MCF 10A (cell line): ENCODE measurements around the gene PAK5. TPM values are rescaled to one million over a fixed set of nuclear protein-coding genes. Genes with fewer than 3 reads are reported as not detected.

Source experiments
- BruUV-seq: library from RNA; stranded (reverse); fragments of 400-500 nt; replicated peaks from 2 replicates; lab custom pipeline; 2021; lab: Mats Ljungman, UMichigan
- CTCF ChIA-PET: fragments of 300-600 bp; sonication (Branson Sonifier 250); formaldehyde crosslinking; extraction: SDS; loops from one replicate; lab custom pipeline; 2021; ENCODE audit warnings: antibody characterized with exemption, inconsistent platforms; lab: Yijun Ruan, JAX
- POLR2A ChIA-PET: fragments of 300-600, 350-650 bp; sonication (Branson Sonifier 250); formaldehyde crosslinking; extraction: SDS; loops from one replicate; lab custom pipeline; 2020; ENCODE audit warnings: antibody characterized with exemption, inconsistent platforms; lab: Yijun Ruan, JAX
- DNase-seq: peaks from one replicate; pipeline ENCODE4 v3.0.0-alpha.2; 2018; ENCODE audit not compliant: unreplicated experiment
- H3K27ac Mint-ChIP-seq: one replicate; pipeline ENCODE4 v1.8.0; 2022; ENCODE audit warnings: mild to moderate bottlenecking, low read depth, mixed read lengths; ENCODE audit not compliant: unreplicated experiment
- H3K27me3 Mint-ChIP-seq: one replicate; pipeline ENCODE4 v1.8.0; 2022; ENCODE audit warnings: mixed read lengths; ENCODE audit not compliant: insufficient read depth, unreplicated experiment
- H3K36me3 Mint-ChIP-seq: one replicate; pipeline ENCODE4 v1.8.0; 2022; ENCODE audit warnings: mild to moderate bottlenecking, moderate library complexity, mixed read lengths; ENCODE audit not compliant: insufficient read depth, unreplicated experiment
- H3K4me1 Mint-ChIP-seq: one replicate; pipeline ENCODE4 v1.8.0; 2022; ENCODE audit warnings: mixed read lengths; ENCODE audit not compliant: insufficient read depth, unreplicated experiment
- H3K4me3 Mint-ChIP-seq: one replicate; pipeline ENCODE4 v1.8.0; 2022; ENCODE audit warnings: mild to moderate bottlenecking, moderate library complexity, mixed read lengths; ENCODE audit not compliant: unreplicated experiment
- H3K9me3 Mint-ChIP-seq: one replicate; pipeline ENCODE4 v1.8.0; 2022; ENCODE audit warnings: mixed read lengths; ENCODE audit not compliant: unreplicated experiment
- CTCF ChIP-seq: fragments of 200-600 bp; IDR thresholded peaks from one replicate; pipeline ENCODE4 v1.8.0; 2022; ENCODE audit warnings: antibody characterized with exemption, mild to moderate bottlenecking; ENCODE audit not compliant: unreplicated experiment
- intact Hi-C: fragments of 100-400 bp; cut with micrococcal nuclease; formaldehyde crosslinking; loops from 2 replicates; pipeline ENCODE4 v1.14.1; 2022
- total RNA-seq: library from RNA; stranded (reverse); gene quantifications from 2 replicates; pipeline ENCODE4 v1.2.3, GENCODE V29; 2022

The PAK5 gene
- total RNA-seq, 1 experiment from 2014 or later: not detected

DNA sequence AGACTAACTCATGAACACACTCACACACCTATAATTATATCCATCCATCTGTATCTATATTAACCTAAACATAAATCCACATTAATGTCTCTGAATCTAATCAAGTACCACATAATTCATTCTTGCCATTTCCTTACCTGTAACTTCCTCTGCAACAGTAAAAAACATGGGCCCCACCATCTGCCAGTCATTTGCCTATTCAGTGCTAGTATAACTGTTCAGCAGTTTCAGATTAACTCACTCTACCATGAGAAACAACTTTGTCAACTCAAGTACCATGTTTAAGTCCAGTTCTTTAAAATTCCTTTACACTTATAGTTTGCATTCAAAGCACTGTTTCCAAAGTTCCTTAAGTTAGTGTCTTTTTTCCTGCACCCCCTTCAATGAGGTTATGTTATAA, 255.7 kb downstream of the PAK5 start:
- no peaks in the 10 kb centered on the region for H3K27me3 Mint-ChIP-seq
- POLR2A ChIA-PET: interaction anchor here (0.8 kb wide), 1 partner anchor 41 kb away, joined by 3 read pairs; no protein-coding TSS in a partner anchor
- H3K9me3 Mint-ChIP-seq: no peaks in the 10 kb centered on the region
- no peak overlapping the region for H3K4me3 Mint-ChIP-seq
- TF ChIP-seq CTCF: no peak
- peaks cover 6% of the 10 kb centered on the region for H3K36me3 Mint-ChIP-seq
- CTCF ChIA-PET: interaction anchor here (0.7 to 4.6 kb wide), 5 partner anchors 10 to 824 kb away, joined by 3 to 21 read pairs (median 4); no protein-coding TSS in a partner anchor
- intact Hi-C loops: no loop called here
- H3K4me1 Mint-ChIP-seq: no peaks in the 10 kb centered on the region
- H3K27ac Mint-ChIP-seq: no peak overlapping the region
- DNase-seq: no peak
- no TSS peak for BruUV-seq

- POLR2A ChIA-PET: no interaction called here
Observed at GRCh38 chr20:9582137-9582536, 256.7 kb downstream of the PAK5 start.

GRCh38 chr20:9581509-9581908, 257.4 kb downstream of the PAK5 start:
- H3K4me1 Mint-ChIP-seq: no peaks in the 10 kb centered on the region
- no TSS peak for BruUV-seq
- CTCF ChIA-PET: interaction anchor here (1.4 to 4.6 kb wide), 2 partner anchors 29 to 173 kb away, joined by 3 to 21 read pairs; no protein-coding TSS in a partner anchor

More at GRCh38 chr20:9582137-9582536, 256.7 kb downstream of the PAK5 start:
- no peaks in the 10 kb centered on the region for H3K4me1 Mint-ChIP-seq
- H3K9me3 Mint-ChIP-seq: no peaks in the 10 kb centered on the region
- no peaks in the 10 kb centered on the region for H3K27me3 Mint-ChIP-seq
- no peak for DNase-seq
- peaks cover 6% of the 10 kb centered on the region for H3K36me3 Mint-ChIP-seq
- CTCF ChIA-PET: interaction anchor here (1.4 to 4.6 kb wide), 4 partner anchors 9 to 823 kb away, joined by 3 to 21 read pairs (median 4); no protein-coding TSS in a partner anchor
- no peak overlapping the region for H3K4me3 Mint-ChIP-seq
- no TSS peak for BruUV-seq
- intact Hi-C loops: no loop called here
- TF ChIP-seq CTCF: no peak
- H3K27ac Mint-ChIP-seq: no peak overlapping the region

DNA sequence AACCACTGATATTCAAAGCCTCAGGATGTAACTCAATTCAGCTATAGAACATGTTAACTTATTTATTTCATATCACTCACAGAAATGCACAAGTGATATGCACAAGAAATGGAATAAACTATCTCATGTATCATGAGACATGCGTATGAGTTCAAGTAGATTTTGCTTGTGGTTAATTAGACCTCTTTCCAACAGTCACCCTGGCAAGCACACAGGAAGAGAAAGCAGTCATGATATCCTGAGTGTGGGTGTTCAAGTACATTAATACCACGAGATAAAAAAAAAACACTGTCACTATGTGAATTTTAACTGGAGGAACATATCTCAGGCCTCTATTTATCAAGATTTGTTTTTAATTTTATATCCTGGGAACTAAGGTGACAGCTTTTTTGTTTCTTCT, 260.3 kb downstream of the PAK5 start:
- ChIA-PET POLR2A (no interaction called here), CTCF (interaction anchor here (0.6 to 1.0 kb wide), 3 partner anchors 26 to 1584 kb away, joined by 3 read pairs; no protein-coding TSS in a partner anchor)
- H3K27me3 Mint-ChIP-seq: no peaks in the 10 kb centered on the region
- intact Hi-C loops: no loop called here
- H3K36me3 Mint-ChIP-seq: no peaks in the 10 kb centered on the region
- DNase-seq: no peak
- no peak for TF ChIP-seq CTCF
- H3K27ac Mint-ChIP-seq: no peak overlapping the region
- BruUV-seq: no TSS peak
- no peak overlapping the region for H3K4me3 Mint-ChIP-seq
- H3K9me3 Mint-ChIP-seq: no peaks in the 10 kb centered on the region
- H3K4me1 Mint-ChIP-seq: no peaks in the 10 kb centered on the region

More at GRCh38 chr20:9581509-9581908, 257.4 kb downstream of the PAK5 start:
- no peak for TF ChIP-seq CTCF
- Mint-ChIP-seq H3K36me3 (peaks cover 6% of the 10 kb centered on the region), H3K9me3 (no peaks in the 10 kb centered on the region), H3K4me3 (no peak overlapping the region), H3K27me3 (no peaks in the 10 kb centered on the region), H3K27ac (no peak overlapping the region)
- POLR2A ChIA-PET: no interaction called here
- intact Hi-C loops: no loop called here
- no peak for DNase-seq
